22Rv1 (cell line): ENCODE data around the gene PRSS1.

Experiments used
- ZFX ChIP-seq: fragments of 450-650 bp; IDR thresholded peaks from 2 replicates; pipeline ENCODE4 v1.6.1; 2017; ENCODE audit warnings: antibody characterized with exemption, borderline replicate concordance
- TF ChIP-seq, protein P1 (sequence below): fragments of 450-650 bp; IDR thresholded peaks from 2 replicates; pipeline ENCODE4 v1.5.1; 2017; ENCODE audit warnings: mild to moderate bottlenecking

DNA sequence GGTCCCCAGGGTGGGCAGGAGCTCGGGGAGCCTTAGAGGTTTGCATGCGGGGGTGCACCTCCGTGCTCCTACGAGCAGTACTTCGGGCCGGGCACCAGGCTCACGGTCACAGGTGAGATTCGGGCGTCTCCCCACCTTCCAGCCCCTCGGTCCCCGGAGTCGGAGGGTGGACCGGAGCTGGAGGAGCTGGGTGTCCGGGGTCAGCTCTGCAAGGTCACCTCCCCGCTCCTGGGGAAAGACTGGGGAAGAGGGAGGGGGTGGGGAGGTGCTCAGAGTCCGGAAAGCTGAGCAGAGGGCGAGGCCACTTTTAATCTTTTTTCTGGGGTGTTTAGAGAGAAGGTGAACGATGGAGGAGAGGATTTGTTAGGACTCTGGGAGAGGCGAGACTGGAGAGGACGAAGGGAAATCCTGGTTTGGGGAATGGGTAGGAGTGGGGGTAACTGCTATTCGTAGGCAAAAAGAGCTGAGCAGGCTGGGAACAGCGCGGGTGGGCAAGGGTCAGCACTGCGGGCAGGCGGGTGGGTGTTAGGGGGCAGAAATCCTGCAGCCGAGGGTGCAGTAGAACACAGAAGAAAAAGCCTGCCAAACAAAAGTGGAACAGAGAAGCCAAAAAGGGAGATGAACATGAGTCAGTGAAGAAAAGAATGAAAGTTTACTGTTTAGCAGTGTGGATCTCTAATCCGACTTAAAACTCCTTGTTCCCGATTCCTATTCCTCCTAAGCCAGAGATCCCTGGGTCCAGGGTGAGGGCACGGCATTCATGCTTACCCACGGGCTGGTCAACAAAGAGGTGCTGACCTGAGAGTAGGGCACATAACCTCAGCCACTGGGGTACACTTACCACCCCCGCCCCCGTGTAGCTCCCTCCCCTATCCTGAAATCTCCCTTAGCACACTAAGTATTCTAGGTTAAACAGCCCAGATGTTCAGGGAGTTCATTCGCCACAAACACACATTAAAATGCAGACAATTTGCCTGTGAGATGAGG, 48.4 kb downstream of the PRSS1 start:
- TF ChIP-seq, protein P1, sequence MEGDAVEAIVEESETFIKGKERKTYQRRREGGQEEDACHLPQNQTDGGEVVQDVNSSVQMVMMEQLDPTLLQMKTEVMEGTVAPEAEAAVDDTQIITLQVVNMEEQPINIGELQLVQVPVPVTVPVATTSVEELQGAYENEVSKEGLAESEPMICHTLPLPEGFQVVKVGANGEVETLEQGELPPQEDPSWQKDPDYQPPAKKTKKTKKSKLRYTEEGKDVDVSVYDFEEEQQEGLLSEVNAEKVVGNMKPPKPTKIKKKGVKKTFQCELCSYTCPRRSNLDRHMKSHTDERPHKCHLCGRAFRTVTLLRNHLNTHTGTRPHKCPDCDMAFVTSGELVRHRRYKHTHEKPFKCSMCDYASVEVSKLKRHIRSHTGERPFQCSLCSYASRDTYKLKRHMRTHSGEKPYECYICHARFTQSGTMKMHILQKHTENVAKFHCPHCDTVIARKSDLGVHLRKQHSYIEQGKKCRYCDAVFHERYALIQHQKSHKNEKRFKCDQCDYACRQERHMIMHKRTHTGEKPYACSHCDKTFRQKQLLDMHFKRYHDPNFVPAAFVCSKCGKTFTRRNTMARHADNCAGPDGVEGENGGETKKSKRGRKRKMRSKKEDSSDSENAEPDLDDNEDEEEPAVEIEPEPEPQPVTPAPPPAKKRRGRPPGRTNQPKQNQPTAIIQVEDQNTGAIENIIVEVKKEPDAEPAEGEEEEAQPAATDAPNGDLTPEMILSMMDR, result no peak
- no peak for TF ChIP-seq ZFX
